PC-3 (cell line): ENCODE results near the gene GRIN1. TPM values are rescaled to one million over a fixed set of nuclear protein-coding genes. Genes with fewer than 3 reads are reported as not detected.
A peak's percentile ranks its signal among the peaks of the same experiment; 100 is the strongest.

ENCODE experiments used
- ATAC-seq: fragments of 200-7000 bp; cut with Tn5 transposase; 2 replicates; pipeline ENCODE4 v1.9.1; 2020; ENCODE audit warnings: mild to moderate bottlenecking, moderate library complexity
- BruUV-seq: library from RNA; stranded (reverse); fragments of 400-500 nt; replicated peaks from 2 replicates; lab custom pipeline; 2021; lab: Mats Ljungman, UMichigan
- CTCF ChIA-PET: fragments of 300-600 bp; sonication (Branson Sonifier 250); formaldehyde crosslinking; loops from one replicate; lab custom pipeline; 2022; ENCODE audit warnings: antibody characterized with exemption; lab: Charles Lee
- POLR2A ChIA-PET: fragments of 300-600 bp; sonication (Branson Sonifier 250); formaldehyde crosslinking; loops from one replicate; lab custom pipeline; 2022; ENCODE audit warnings: antibody characterized with exemption; ENCODE audit not compliant: unreplicated experiment; lab: Charles Lee
- DNase-seq: peaks from one replicate; pipeline ENCODE4 v3.0.0-alpha.2; 2015
- H2AFZ ChIP-seq: fragments of 300-600 bp; sonication (generic); 2 replicates; pipeline ENCODE4 v1.6.0; 2016; ENCODE audit warnings: antibody characterized with exemption, low read length
- H3F3A ChIP-seq: fragments of 300-600 bp; sonication (generic); one replicate; pipeline ENCODE4 v1.6.0; 2017; ENCODE audit warnings: antibody characterized with exemption, low read length, control low read depth, mild to moderate bottlenecking; ENCODE audit not compliant: unreplicated experiment
- H3K27ac ChIP-seq: fragments of 300-600 bp; sonication (generic); 2 replicates; pipeline ENCODE4 v1.5.1; 2016; ENCODE audit warnings: mild to moderate bottlenecking, low read length
- H3K27me3 ChIP-seq: fragments of 300-600 bp; sonication (generic); 2 replicates; pipeline ENCODE4 v1.6.1; 2016; ENCODE audit warnings: low read length, mixed read lengths
- H3K36me3 ChIP-seq: fragments of 300-600 bp; sonication (generic); 2 replicates; pipeline ENCODE4 v1.6.1; 2016; ENCODE audit warnings: low read depth, mixed run types, low read length, mixed read lengths
- H3K4me1 ChIP-seq: fragments of 300-600 bp; sonication (generic); 2 replicates; pipeline ENCODE4 v1.5.1; 2016; ENCODE audit warnings: low read length; ENCODE audit not compliant: insufficient read depth
- H3K4me2 ChIP-seq: fragments of 300-600 bp; sonication (generic); 2 replicates; pipeline ENCODE4 v1.6.0; 2016; ENCODE audit warnings: low read length
- H3K4me3 ChIP-seq: fragments of 300-600 bp; sonication (generic); 2 replicates; pipeline ENCODE4 v1.5.1; 2016; ENCODE audit warnings: mild to moderate bottlenecking, low read length, mixed read lengths
- H3K79me2 ChIP-seq: fragments of 300-600 bp; sonication (generic); 2 replicates; pipeline ENCODE4 v1.6.1; 2017; ENCODE audit warnings: low read length, mixed read lengths
- H3K9ac ChIP-seq: fragments of 300-600 bp; sonication (generic); 2 replicates; pipeline ENCODE4 v1.6.0; 2016; ENCODE audit warnings: mild to moderate bottlenecking, low read length
- H3K9me2 ChIP-seq: fragments of 300-600 bp; sonication (generic); replicated peaks from 2 replicates; pipeline ENCODE4 v1.6.1; 2016; ENCODE audit warnings: mixed run types, low read length, mixed read lengths
- H3K9me3 ChIP-seq: fragments of 300-600 bp; sonication (generic); 2 replicates; pipeline ENCODE4 v1.6.1; 2016; ENCODE audit warnings: low read length, mixed read lengths
- H4K20me1 ChIP-seq: fragments of 300-600 bp; sonication (generic); 2 replicates; pipeline ENCODE4 v1.6.1; 2016; ENCODE audit warnings: low read length, mixed read lengths
- EZH2 ChIP-seq: fragments of 300-600 bp; sonication (generic); IDR thresholded peaks from one replicate; pipeline ENCODE4 v1.6.1; 2017; ENCODE audit warnings: antibody characterized with exemption, mild to moderate bottlenecking, low read length; ENCODE audit not compliant: unreplicated experiment
- EZH2phosphoT487 ChIP-seq: fragments of 300-600 bp; sonication (generic); IDR thresholded peaks from 2 replicates; pipeline ENCODE4 v1.6.1; 2018; ENCODE audit warnings: mild to moderate bottlenecking, antibody characterized with exemption, low read length, borderline replicate concordance
- intact Hi-C: fragments of 100-400 bp; cut with micrococcal nuclease; formaldehyde crosslinking; loops from 2 replicates; pipeline ENCODE4 v1.9.0; 2023
- total RNA-seq: library from RNA; depleted of rRNA; stranded (reverse); fragments of >200 nt; gene quantifications from 2 replicates; pipeline ENCODE4 v1.2.3, GENCODE V29; 2014
- TF ChIP-seq, protein P1 (sequence below): fragments of 300-600 bp; sonication (generic); conservative IDR thresholded peaks from 2 replicates; pipeline ENCODE4 v1.5.1; 2017; ENCODE audit warnings: antibody characterized with exemption, low read depth, mild to moderate bottlenecking, low read length

Gene GRIN1
- total RNA-seq, 1 experiment from 2014 or later: 0.11 TPM

DNA sequence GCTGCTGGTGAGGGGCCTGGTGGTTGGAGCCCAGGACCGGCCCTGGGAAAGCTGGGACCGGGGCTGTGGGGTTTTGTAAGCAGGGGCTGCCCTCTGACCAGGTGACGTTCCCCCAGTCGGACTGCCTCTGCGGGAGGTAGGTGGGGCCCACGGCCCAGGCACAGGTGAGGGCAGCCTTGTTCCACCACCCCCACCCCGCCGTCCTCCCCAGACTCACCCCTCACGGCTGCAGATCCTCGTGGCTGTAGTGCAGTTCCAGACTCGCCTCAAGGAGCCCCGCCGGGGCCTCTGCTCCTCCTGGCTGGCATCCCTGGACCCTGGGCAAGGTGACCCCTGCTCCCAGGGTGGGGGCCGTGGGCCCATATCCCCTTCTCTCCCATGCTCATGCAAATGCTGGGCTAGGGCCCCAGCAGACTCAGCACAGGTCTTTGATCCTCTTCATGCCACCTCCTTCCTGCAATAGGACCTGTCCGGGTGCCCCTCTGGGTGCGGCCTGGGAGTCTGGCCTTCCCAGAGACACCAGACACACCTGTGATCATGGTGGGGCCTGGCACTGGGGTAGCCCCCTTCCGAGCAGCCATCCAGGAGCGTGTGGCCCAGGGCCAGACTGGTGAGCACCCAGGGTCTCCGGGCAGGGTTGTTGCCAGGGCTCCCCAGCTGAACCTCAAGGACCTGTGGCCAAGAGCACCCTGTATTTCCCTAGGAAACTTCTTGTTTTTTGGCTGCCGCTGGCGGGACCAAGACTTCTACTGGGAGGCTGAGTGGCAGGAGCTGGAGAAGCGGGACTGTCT, 76.4 kb downstream of the GRIN1 start:
- TF ChIP-seq, protein P1, sequence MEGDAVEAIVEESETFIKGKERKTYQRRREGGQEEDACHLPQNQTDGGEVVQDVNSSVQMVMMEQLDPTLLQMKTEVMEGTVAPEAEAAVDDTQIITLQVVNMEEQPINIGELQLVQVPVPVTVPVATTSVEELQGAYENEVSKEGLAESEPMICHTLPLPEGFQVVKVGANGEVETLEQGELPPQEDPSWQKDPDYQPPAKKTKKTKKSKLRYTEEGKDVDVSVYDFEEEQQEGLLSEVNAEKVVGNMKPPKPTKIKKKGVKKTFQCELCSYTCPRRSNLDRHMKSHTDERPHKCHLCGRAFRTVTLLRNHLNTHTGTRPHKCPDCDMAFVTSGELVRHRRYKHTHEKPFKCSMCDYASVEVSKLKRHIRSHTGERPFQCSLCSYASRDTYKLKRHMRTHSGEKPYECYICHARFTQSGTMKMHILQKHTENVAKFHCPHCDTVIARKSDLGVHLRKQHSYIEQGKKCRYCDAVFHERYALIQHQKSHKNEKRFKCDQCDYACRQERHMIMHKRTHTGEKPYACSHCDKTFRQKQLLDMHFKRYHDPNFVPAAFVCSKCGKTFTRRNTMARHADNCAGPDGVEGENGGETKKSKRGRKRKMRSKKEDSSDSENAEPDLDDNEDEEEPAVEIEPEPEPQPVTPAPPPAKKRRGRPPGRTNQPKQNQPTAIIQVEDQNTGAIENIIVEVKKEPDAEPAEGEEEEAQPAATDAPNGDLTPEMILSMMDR: no peak
- no peak for TF ChIP-seq EZH2phosphoT487
- no peak for TF ChIP-seq EZH2
- Histone ChIP-seq H3K4me2 (no peak overlapping the region), H3K27me3 (no peaks in the 10 kb centered on the region), H3K9me2 (no peaks in the 10 kb centered on the region), H3K27ac (no peak overlapping the region), H3K9me3 (no peaks in the 10 kb centered on the region), H3K9ac (no peak overlapping the region), H3F3A (no peaks in the 10 kb centered on the region), H2AFZ (no peak overlapping the region), H3K4me1 (peaks cover 24% of the 10 kb centered on the region), H3K79me2 (no peaks in the 10 kb centered on the region), H3K36me3 (no peaks in the 10 kb centered on the region), H3K4me3 (no peak overlapping the region), H4K20me1 (no peaks in the 10 kb centered on the region)
- DNase-seq (no peak), ATAC-seq (no peak)
- intact Hi-C loops: no loop called here
- no TSS peak for BruUV-seq
- CTCF ChIA-PET: no interaction called here
- POLR2A ChIA-PET: no interaction called here

- H2AFZ ChIP-seq: no peak overlapping the region
- peak overlapping the region; percentile 90 for H3K4me2 ChIP-seq
- DNase-seq: no peak
- no peaks in the 10 kb centered on the region for H3K79me2 ChIP-seq
- TF ChIP-seq EZH2phosphoT487 (no peak), EZH2 (no peak)
- TF ChIP-seq, protein P1: no peak
- no peaks in the 10 kb centered on the region for H3F3A ChIP-seq
- H4K20me1 ChIP-seq: no peaks in the 10 kb centered on the region
- no peaks in the 10 kb centered on the region for H3K9me2 ChIP-seq
- no peak overlapping the region for H3K9ac ChIP-seq
- no peaks in the 10 kb centered on the region for H3K27me3 ChIP-seq
- ATAC-seq: no peak
- CTCF ChIA-PET: no interaction called here
- peak overlapping the region; percentile 70; the same call in 1 of the 2 replicates for H3K4me3 ChIP-seq
- BruUV-seq: no TSS peak
- no peak overlapping the region for H3K27ac ChIP-seq
- intact Hi-C loops: no loop called here
- H3K36me3 ChIP-seq: no peaks in the 10 kb centered on the region
- H3K9me3 ChIP-seq: no peaks in the 10 kb centered on the region
- H3K4me1 ChIP-seq: peaks cover 24% of the 10 kb centered on the region
- POLR2A ChIA-PET: no interaction called here
Measured at GRCh38 chr9:137216188-137216965, 77.4 kb downstream of the GRIN1 start.
